ENCODE results near the gene LHFPL2. TPM values are rescaled to one million over a fixed set of nuclear protein-coding genes. Genes with fewer than 3 reads are reported as not detected.

The LHFPL2 gene
- total RNA-seq, 1 experiment from 2014 or later: 57.2 TPM

- DNase-seq (ENCODE audit: low read depth, low spot score): peak; percentile 24
Measured at GRCh38 chr5:78515670-78516069, 132.9 kb downstream of the LHFPL2 start.

GRCh38 chr5:78514427-78515330, 133.9 kb downstream of the LHFPL2 start:
- DNase-seq (ENCODE audit: low read depth, low spot score): no peak

More at GRCh38 chr5:78515670-78516069, 132.9 kb downstream of the LHFPL2 start:
- in situ Hi-C loops (cut with HindIII; ENCODE audit: low pct_unique_long_range_greater_than_20kb, low sequenced_read_pairs): no loop called here

GRCh38 chr5:78513441-78513840, 135.1 kb downstream of the LHFPL2 start:
- in situ Hi-C loops (cut with HindIII; ENCODE audit: low pct_unique_long_range_greater_than_20kb, low sequenced_read_pairs): no loop called here
- DNase-seq (ENCODE audit: low read depth, low spot score): no peak

More at GRCh38 chr5:78514427-78515330, 133.9 kb downstream of the LHFPL2 start:
- in situ Hi-C loops (cut with HindIII; ENCODE audit: low pct_unique_long_range_greater_than_20kb, low sequenced_read_pairs): no loop called here

- in situ Hi-C loops (cut with HindIII; ENCODE audit: low pct_unique_long_range_greater_than_20kb, low sequenced_read_pairs): no loop called here
Measured at GRCh38 chr5:78512435-78512834, 136.1 kb downstream of the LHFPL2 start.

GRCh38 chr5:78511121-78511906, 137.3 kb downstream of the LHFPL2 start:
- DNase-seq (ENCODE audit: low read depth, low spot score): peak; percentile 95
- in situ Hi-C loops (cut with HindIII; ENCODE audit: low pct_unique_long_range_greater_than_20kb, low sequenced_read_pairs): no loop called here

More at GRCh38 chr5:78512435-78512834, 136.1 kb downstream of the LHFPL2 start:
- no peak for DNase-seq (ENCODE audit: low read depth, low spot score)

- in situ Hi-C loops (cut with HindIII; ENCODE audit: low pct_unique_long_range_greater_than_20kb, low sequenced_read_pairs): no loop called here
- no peak for DNase-seq (ENCODE audit: low read depth, low spot score)
Measured at GRCh38 chr5:78509884-78510769, 138.4 kb downstream of the LHFPL2 start.

GRCh38 chr5:78509145-78509865, 139.3 kb downstream of the LHFPL2 start:
- no peak for DNase-seq (ENCODE audit: low read depth, low spot score)
- in situ Hi-C loops (cut with HindIII; ENCODE audit: low pct_unique_long_range_greater_than_20kb, low sequenced_read_pairs): no loop called here

- in situ Hi-C loops (cut with HindIII; ENCODE audit: low pct_unique_long_range_greater_than_20kb, low sequenced_read_pairs): no loop called here
- DNase-seq (ENCODE audit: low read depth, low spot score): no peak
Measured at GRCh38 chr5:78508186-78508765, 140.3 kb downstream of the LHFPL2 start.

GRCh38 chr5:78507531-78507930, 141.0 kb downstream of the LHFPL2 start:
- in situ Hi-C loops (cut with HindIII; ENCODE audit: low pct_unique_long_range_greater_than_20kb, low sequenced_read_pairs): no loop called here
- no peak for DNase-seq (ENCODE audit: low read depth, low spot score)

GRCh38 chr5:78506261-78507024, 142.1 kb downstream of the LHFPL2 start:
- no peak for DNase-seq (ENCODE audit: low read depth, low spot score)
- in situ Hi-C loops (cut with HindIII; ENCODE audit: low pct_unique_long_range_greater_than_20kb, low sequenced_read_pairs): no loop called here

GRCh38 chr5:78505860-78506259, 142.7 kb downstream of the LHFPL2 start:
- in situ Hi-C loops (cut with HindIII; ENCODE audit: low pct_unique_long_range_greater_than_20kb, low sequenced_read_pairs): no loop called here

GRCh38 chr5:78504704-78505677, 143.6 kb downstream of the LHFPL2 start:
- DNase-seq (ENCODE audit: low read depth, low spot score): no peak
- in situ Hi-C loops (cut with HindIII; ENCODE audit: low pct_unique_long_range_greater_than_20kb, low sequenced_read_pairs): no loop called here

More at GRCh38 chr5:78505860-78506259, 142.7 kb downstream of the LHFPL2 start:
- DNase-seq (ENCODE audit: low read depth, low spot score): no peak

GRCh38 chr5:78503958-78504653, 144.5 kb downstream of the LHFPL2 start:
- in situ Hi-C loops (cut with HindIII; ENCODE audit: low pct_unique_long_range_greater_than_20kb, low sequenced_read_pairs): no loop called here
- no peak for DNase-seq (ENCODE audit: low read depth, low spot score)

All from SK-MEL-5 (cell line).